K562 (cell line): ENCODE measurements around the gene GSTO2. TPM values are rescaled to one million over a fixed set of nuclear protein-coding genes. Genes with fewer than 3 reads are reported as not detected.

ENCODE experiments used
- BRD4 ChIP-seq: fragments of 200-600 bp; sonication (generic); IDR thresholded peaks from 2 replicates; pipeline ENCODE4 v1.6.1; 2017; ENCODE audit warnings: inconsistent platforms
- CSDE1 ChIP-seq, 2 experiments: fragments of 450-650 bp; IDR thresholded peaks; 2 replicates each; pipeline ENCODE4 v1.6.1; 2016; ENCODE audit warnings: mild to moderate bottlenecking in 1 of 2
- FOXK2 ChIP-seq, 2 experiments: fragments of 450-650 bp; IDR thresholded peaks in 1 of 2; conservative IDR thresholded peaks in 1 of 2; 2 replicates each; pipeline ENCODE4 v1.6.1; 2016; ENCODE audit warnings: low read depth in 2 of 2, mild to moderate bottlenecking in 1 of 2
- HNRNPK ChIP-seq: fragments of 200-400 bp; formaldehyde crosslinking; IDR thresholded peaks from one replicate; pipeline ENCODE4 v1.6.1; 2018; ENCODE audit warnings: mild to moderate bottlenecking, low read depth, low read length; ENCODE audit not compliant: poor library complexity, severe bottlenecking
- MBD2 ChIP-seq: sonication (generic); IDR thresholded peaks from 2 replicates; pipeline ENCODE4 v1.6.1; 2016; ENCODE audit warnings: low read depth, borderline replicate concordance
- MGA ChIP-seq: fragments of 450-650 bp; IDR thresholded peaks from 2 replicates; pipeline ENCODE4 v1.6.1; 2016; ENCODE audit warnings: mild to moderate bottlenecking, moderate library complexity
- NCOA1 ChIP-seq: fragments of 450-650 bp; IDR thresholded peaks from 2 replicates; pipeline ENCODE4 v1.6.1; 2016; ENCODE audit warnings: low read depth
- PPARD ChIP-seq: fragments of 250-450 bp; sonication (Bioruptor Pico); IDR thresholded peaks from 2 replicates; pipeline ENCODE4 v1.8.0; 2022; ENCODE audit warnings: inconsistent platforms, mild to moderate bottlenecking, moderate library complexity
- SMAD3 ChIP-seq: fragments of 450-650 bp; formaldehyde crosslinking; conservative IDR thresholded peaks from 2 replicates; pipeline ENCODE4 v1.4.0; 2020; ENCODE audit warnings: mild to moderate bottlenecking
- SREBF2 ChIP-seq: sonication (generic); formaldehyde crosslinking; IDR thresholded peaks from 2 replicates; pipeline ENCODE4 v1.4.0; 2020; ENCODE audit warnings: mild to moderate bottlenecking, missing genetic modification reagents
- TEAD4 ChIP-seq, 2 experiments: sonication (generic) in 1 of 2; formaldehyde crosslinking in 1 of 2; IDR thresholded peaks; 2 replicates each; pipeline versions ENCODE4 v1.6.1 to v1.8.0; 2012 to 2022; ENCODE audit warnings: borderline replicate concordance in 1 of 2, inconsistent platforms in 1 of 2, low read length in 1 of 2, mild to moderate bottlenecking in 1 of 2, missing genetic modification reagents in 1 of 2
- VEZF1 ChIP-seq: fragments of 200-800 bp; sonication (Bioruptor generic); IDR thresholded peaks from 2 replicates; pipeline ENCODE4 v1.6.1; 2017; ENCODE audit warnings: missing genetic modification characterization, missing compliant biosample characterization
- ZNF384 ChIP-seq: IDR thresholded peaks from 2 replicates; pipeline ENCODE4 v1.6.1; 2012; ENCODE audit warnings: low read depth, low read length, improper control_type of control experiment
- ZNF561 ChIP-seq: fragments of 450-650 bp; formaldehyde crosslinking; conservative IDR thresholded peaks from 2 replicates; pipeline ENCODE4 v1.4.0; 2020; ENCODE audit warnings: mild to moderate bottlenecking, moderate library complexity
- ZNF57 ChIP-seq: fragments of 450-650 bp; formaldehyde crosslinking; IDR thresholded peaks from 2 replicates; pipeline ENCODE4 v1.4.0; 2020; ENCODE audit warnings: mild to moderate bottlenecking, moderate library complexity
- polyA plus RNA-seq, 8 experiments: library from polyadenylated mRNA; depleted of rRNA in 4 of 8; stranded (reverse) in 5 of 8; unstranded in 3 of 8; fragments of >200 nt; fragmentation: Nextera tagmentation in 2 of 8; fragmentation: Illumina TruSeq in 1 of 8; extraction: Ambion mirVana in 2 of 8; extraction: Trizol in 1 of 8; gene quantifications; 2 replicates each; pipeline versions ENCODE4 v1.2.1 to v1.2.3, GENCODE V29; 2011 to 2014; ENCODE audit warnings: inconsistent platforms in 1 of 8, missing spikeins in 1 of 8
- total RNA-seq, 7 experiments: library from RNA; depleted of rRNA in 6 of 7; stranded (reverse); fragments of >200 nt in 6 of 7; fragmentation: Illumina TruSeq in 2 of 7; extraction: Trizol in 2 of 7; gene quantifications; 2 replicates each; pipeline versions ENCODE4 v1.2.1 to v1.2.3, GENCODE V29; 2011 to 2021; ENCODE audit warnings: low replicate concordance in 1 of 7

GSTO2 gene
- total and polyA plus RNA-seq, 9 of the 15 experiments (the other 6 are each of a cell fraction or from before 2014, with no cell fraction given), result 0.18 to 1.8 (median 0.90) TPM

GRCh38 chr10:104231784-104232612 is 37.0 kb upstream of the GSTO2 start, which contains the start of gene CFAP43 (continued):
- TF ChIP-seq HNRNPK, result no peak
- TF ChIP-seq VEZF1 (CRISPR knock-in tag), result peak; percentile 51
- TF ChIP-seq ZNF57 (CRISPR knock-in tag), result no peak
- TF ChIP-seq CSDE1 (IDR thresholded peaks at IDR 0.05), result peak in 1 of 2 experiments; percentile 84; a peak in 1 of 4 replicates
- no peak for TF ChIP-seq SMAD3 (CRISPR knock-in tag)
- no peak for TF ChIP-seq ZNF561 (CRISPR knock-in tag)
- no peak for TF ChIP-seq ZNF384
- TF ChIP-seq MGA, result peak; percentile 86
- TF ChIP-seq MBD2, result peak; percentile 93
- TF ChIP-seq BRD4, result no peak
- no peak for TF ChIP-seq SREBF2 (CRISPR knock-in tag)
- no peak for TF ChIP-seq NCOA1
- no peak for TF ChIP-seq PPARD (CRISPR knock-in tag)
- peak; percentile 48 to 82; a peak in 3 of 4 replicates for TF ChIP-seq FOXK2 (conservative IDR thresholded peaks at IDR 0.05 in 1 of 2, IDR thresholded peaks at IDR 0.05 in 1 of 2; ENCODE audit: low read depth in 2 of 2)
- TF ChIP-seq TEAD4 (IDR thresholded peaks at IDR 0.05; ENCODE audit: low read length), result no peak
- TF ChIP-seq TEAD4 (CRISPR knock-in tag; IDR thresholded peaks at IDR 0.05; ENCODE audit: borderline replicate concordance), result no peak
